Choroid plexus epithelial cell (primary cell): ENCODE measurements around the gene CNP.
A peak's percentile ranks its signal among the peaks of the same experiment; 100 is the strongest.
"Not testable (repeated sequence)": the region's sequence is repeated elsewhere in the genome, so short reads cannot be mapped to it uniquely, and the experiment has no call there.

ENCODE experiments used
- DNase-seq: peaks from one replicate; pipeline ENCODE4 v3.0.0-alpha.2; 2010; ENCODE audit warnings: low read depth
- H3K4me3 ChIP-seq: 2 replicates; pipeline ENCODE4 v1.5.1; 2011; ENCODE audit warnings: low read depth, mild to moderate bottlenecking, control low read depth, low read length, moderate library complexity
- TF ChIP-seq, protein P1 (sequence below): conservative IDR thresholded peaks from 2 replicates; pipeline ENCODE4 v1.5.1; 2011; ENCODE audit warnings: low read depth, mild to moderate bottlenecking, control low read depth, inconsistent platforms, low read length, moderate library complexity

CNP gene

DNA sequence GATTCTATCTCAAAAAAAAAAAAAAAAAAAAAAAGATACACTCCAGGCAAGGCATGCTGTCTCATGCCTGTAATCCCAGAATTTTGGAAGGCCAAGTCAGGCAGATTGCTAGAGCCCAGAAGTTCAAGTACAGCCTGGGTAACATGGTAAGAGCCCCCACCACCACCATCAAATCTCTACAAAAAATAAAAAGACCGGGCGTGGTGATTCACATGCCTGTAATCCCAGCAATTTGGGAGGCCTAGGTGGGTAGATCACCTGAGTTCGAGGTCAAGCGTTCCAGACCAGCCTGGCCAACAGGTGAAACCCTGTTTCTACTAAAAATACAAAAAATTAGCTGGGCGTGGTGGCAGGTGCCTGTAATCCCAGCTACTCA is 46.0 kb upstream of the CNP start:
- TF ChIP-seq, protein P1, sequence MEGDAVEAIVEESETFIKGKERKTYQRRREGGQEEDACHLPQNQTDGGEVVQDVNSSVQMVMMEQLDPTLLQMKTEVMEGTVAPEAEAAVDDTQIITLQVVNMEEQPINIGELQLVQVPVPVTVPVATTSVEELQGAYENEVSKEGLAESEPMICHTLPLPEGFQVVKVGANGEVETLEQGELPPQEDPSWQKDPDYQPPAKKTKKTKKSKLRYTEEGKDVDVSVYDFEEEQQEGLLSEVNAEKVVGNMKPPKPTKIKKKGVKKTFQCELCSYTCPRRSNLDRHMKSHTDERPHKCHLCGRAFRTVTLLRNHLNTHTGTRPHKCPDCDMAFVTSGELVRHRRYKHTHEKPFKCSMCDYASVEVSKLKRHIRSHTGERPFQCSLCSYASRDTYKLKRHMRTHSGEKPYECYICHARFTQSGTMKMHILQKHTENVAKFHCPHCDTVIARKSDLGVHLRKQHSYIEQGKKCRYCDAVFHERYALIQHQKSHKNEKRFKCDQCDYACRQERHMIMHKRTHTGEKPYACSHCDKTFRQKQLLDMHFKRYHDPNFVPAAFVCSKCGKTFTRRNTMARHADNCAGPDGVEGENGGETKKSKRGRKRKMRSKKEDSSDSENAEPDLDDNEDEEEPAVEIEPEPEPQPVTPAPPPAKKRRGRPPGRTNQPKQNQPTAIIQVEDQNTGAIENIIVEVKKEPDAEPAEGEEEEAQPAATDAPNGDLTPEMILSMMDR: no peak
- DNase-seq: no peak
- no peak overlapping the region for H3K4me3 ChIP-seq

DNA sequence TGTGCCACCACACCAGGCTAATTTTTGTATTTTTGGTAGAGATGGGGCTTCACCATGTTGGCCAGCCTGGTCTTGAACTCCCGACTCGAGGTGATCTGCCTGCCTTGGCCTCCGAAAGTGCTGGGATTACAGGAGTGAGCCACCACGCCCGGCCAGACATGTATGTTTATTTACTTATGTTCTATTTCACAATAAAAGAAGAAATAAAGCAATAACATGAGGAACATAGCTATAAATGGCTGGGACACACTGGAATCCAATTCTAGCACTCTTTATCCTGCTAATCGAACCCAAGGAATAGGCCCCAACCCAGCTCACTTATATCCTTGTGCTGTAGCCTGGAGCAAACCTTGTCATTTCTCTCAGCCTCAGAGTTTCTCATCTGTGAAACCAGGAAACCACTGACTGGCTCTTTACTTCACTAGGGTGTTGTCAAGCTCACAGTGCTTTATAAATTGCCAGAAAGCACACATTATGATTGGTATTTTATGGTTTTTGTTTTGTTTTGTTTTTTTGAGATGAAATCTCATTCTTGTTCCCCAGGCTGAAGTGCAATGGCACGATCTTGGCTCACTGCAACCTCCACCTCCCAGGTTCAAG is 40.5 kb upstream of the CNP start:
- no peak overlapping the region for H3K4me3 ChIP-seq
- TF ChIP-seq, protein P1: no peak
- no peak for DNase-seq

DNA sequence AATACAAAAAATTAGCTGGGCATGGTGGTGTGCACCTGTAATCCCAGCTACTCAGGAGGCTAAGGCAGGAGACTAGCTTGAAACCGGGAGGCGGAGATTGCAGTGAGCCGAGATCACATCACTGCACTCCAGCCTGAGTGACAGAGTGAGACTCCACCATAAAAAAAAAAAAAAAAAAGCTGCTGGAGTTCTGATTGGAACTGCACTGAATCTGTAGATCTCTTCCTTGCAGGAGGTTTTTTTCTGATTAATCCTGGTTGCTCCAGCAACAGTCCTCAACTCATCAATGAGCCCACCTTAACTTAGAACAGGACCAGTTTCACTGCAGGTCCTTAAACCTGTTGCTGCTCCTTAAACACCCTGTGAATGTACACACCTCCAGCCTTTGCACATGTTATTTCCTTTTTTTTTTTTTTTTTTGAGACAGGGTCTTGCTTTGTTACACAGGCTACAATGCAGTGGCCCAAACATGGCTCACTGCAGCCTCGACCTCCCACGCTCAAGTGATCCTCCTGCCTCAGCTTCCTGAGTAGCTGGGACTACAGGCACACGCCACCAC is 37.8 kb upstream of the CNP start:
- no peak overlapping the region for H3K4me3 ChIP-seq
- DNase-seq: no peak
- TF ChIP-seq, protein P1: no peak

- peak within 1 kb of the TSS; percentile 60 for H3K4me3 ChIP-seq
- DNase-seq: peak; percentile 98
- TF ChIP-seq, protein P1: peak; percentile 64
Observed at GRCh38 chr17:41930009-41930832, 36.4 kb upstream of the CNP start, which contains the start of gene ODAD4. Gene ODAD4, plus strand, starts transcription at chr17:41930617. Its CDS starts 107 bp downstream, at chr17:41930724.

DNA sequence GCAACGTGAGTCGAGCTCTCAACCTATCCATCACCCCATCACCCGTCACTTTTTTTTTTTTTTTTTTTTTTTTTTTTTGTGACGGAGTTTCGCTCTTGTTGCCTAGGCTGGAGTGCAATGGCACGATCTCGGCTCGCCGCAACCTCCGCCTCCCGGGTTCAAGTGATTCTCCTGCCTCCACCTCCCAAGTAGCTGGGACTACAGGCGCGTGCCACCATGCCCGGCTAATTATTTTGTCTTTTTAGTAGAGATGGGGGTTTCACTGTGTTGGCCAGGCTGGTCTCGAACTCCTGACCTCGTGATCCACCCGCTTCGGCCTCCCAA is 35.8 kb upstream of the CNP start:
- peak overlapping the region; percentile 60 for H3K4me3 ChIP-seq
- not testable (repeated sequence) for DNase-seq

DNA sequence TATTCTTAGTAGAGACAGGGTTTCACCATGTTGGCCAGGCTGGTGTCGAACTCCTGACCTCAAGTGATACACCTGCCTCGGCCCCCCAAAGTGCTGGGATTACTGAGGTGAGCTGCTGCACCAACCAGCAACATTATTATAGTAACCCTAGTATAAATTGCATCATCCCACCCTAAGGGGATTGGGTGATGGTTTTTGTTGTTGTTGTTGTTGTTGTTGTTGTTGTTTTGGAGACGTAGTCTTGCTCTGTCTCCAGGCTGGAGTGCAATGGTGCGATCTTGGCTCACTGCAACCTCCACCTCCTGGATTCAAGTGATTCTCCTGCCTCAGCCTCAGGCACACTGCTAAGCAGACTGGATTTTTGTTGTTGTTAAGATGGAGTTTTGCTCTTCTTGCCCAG is 34.9 kb upstream of the CNP start:
- not testable (repeated sequence) for DNase-seq

DNA sequence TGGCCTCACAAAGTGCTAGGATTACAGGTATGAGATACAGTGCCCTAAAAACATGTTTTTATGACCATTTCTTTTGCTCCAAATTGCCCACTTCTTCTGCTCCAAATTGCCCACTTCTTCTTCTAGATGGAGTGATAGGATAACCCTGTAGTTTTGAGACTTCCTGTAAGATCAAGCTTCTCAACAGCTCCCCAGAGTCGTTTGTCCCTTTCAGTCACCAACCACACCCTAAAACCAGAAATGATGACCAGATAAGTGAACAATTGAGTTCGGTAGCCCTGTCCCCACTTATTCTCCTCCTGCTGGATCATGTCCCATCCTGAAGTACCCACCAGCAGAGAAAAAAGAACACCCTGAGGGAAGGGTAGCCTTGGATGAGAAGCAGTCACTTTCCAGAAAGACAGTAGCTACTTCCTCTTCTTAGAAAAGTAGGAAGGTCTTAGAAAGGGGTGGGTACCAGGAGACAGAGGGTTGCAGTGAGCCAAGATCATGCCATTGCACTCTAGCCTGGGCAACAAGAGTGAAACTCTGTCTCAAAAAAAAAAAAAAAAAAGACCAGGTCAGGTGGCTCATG is 33.7 kb upstream of the CNP start:
- TF ChIP-seq, protein P1: no peak
- no peak overlapping the region for H3K4me3 ChIP-seq
- DNase-seq: no peak

More for the DNA sequence above, 34.9 kb upstream of the CNP start:
- H3K4me3 ChIP-seq: not testable (repeated sequence)

- DNase-seq: no peak
- no peak overlapping the region for H3K4me3 ChIP-seq
- TF ChIP-seq, protein P1: no peak
Observed at GRCh38 chr17:41935641-41936040, 31.0 kb upstream of the CNP start.
